ENCODE measurements around the gene ARV1.

- TF ChIP-seq L3MBTL2 (conservative IDR thresholded peaks at IDR 0.05), result no peak; the same call in 1 of the 2 replicates
- no peak for TF ChIP-seq ZNF384 (IDR thresholded peaks at IDR 0.05)
- TF ChIP-seq ELF4 (IDR thresholded peaks at IDR 0.05), result no peak
Observed at GRCh38 chr1:231040019-231040799, 61.3 kb downstream of the ARV1 start, which contains the start of gene FAM89A.

Data from HEK293T (cell line).